ENCODE measurements around the gene CNKSR3.

CNKSR3 gene

DNA sequence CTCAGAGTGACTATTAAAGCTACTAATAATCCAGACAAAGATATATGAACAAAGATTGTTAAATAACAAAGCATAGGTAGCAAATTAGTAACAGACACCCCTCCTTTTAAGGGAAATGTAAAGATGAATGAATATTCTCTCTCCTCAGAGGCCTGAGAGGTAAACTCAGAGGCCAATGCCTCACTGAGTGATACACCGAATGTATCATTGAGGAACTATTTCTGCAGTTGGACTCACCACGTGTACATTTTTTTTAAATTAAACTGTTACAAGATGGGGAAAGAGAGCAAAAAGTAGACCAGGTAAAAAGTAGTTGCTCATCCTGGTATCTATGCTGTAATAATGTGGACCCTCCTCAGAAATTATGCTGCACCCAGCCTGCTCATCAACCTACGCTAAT, 81.6 kb downstream of the CNKSR3 start:
- in situ Hi-C loops (cut with MboI; ENCODE audit: low sequenced_read_pairs) = no loop called here

DNA sequence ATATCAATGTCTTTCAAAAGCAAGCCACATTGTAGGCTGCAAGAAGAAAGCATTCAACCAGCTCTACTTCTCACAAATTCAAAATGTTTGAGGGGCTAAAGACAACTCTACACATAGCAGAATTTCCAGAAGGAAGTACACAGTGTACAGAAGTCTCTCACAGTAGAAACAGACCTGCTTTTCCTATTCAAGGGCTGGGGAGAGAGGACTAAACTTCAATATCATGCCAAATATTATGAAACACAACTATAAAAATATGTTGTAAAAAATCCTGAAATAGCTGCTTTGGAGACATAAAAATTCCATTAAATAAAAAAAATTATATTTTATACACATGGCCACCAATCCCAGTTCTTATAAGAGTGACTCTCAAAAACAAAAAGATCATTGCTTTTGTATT, 83.0 kb downstream of the CNKSR3 start:
- in situ Hi-C loops (cut with MboI; ENCODE audit: low sequenced_read_pairs) = no loop called here

DNA sequence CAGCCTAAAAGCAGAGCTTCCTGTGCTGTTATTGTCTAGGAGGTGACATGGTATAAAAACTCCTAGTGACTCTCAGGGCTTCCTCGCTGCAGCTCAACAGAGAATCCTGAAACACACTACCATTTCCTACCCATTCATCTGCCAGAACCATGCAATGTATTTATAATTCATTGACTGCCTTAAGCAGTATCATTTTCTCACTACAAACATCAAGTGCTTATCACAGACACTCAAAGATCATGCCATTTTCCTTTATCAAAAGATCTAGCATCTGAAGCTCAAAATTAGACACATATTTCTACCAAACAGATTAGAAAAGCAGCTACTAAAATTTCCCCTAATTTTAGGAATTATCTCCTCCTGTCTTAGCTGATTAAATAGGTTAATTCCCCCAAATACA, 83.5 kb downstream of the CNKSR3 start:
- in situ Hi-C loops (cut with MboI; ENCODE audit: low sequenced_read_pairs) = no loop called here

DNA sequence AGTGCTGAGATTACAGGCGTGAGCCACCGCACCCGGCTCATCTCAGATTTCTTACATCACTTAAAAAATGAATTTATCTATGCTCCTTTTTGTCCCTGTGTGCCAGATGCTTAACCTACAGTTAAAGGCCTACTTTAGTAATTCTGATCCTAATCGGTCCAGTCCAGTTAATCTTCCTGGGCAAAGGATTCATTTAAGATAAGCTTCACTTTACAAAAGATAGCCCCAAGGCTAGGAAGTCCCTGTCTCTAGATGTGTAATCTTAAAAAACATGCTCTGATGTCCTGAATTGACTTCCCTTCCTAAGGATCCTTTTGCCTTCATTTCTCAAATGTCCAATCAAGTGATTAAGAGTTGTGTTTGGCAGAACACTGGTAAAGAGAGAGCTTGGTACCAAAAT, 85.5 kb downstream of the CNKSR3 start:
- in situ Hi-C loops (cut with MboI; ENCODE audit: low sequenced_read_pairs) = no loop called here

DNA sequence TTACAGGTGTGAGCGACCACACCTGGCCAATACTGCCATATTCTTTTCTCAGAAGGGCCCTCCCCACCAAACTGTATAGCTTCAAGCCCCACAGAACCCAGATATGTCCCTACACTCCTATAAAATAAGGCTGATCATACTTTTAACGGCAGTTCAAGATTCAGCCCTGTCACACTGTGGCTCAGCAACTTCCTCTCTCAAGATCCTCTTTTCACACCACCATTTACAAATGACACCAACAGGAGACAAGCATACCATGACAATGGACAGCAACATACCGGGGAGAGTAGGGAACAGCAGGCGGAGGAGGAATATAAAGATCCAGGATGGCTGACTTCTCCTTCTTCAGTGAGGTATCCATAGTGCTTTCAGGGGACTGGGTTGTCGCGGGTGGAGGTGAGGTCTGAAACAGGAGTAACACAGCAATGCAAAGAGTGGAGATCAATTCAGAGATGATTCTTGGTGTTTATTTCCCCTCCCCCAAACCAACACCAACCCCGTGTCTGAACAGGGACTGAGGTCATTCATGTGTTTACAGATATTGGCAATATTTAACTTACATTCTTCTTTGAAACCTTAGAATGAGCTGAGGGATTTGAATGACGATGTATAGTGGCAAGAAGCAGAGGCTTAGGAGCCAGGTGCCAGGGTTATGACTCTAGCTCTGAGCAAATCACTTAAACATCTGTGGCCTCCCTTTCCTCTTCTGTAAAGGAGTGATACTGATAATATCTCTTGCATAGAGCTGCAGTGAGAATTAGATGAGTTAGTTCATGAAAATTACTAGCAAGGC, 96.3 kb downstream of the CNKSR3 start:
- in situ Hi-C loops (cut with MboI; ENCODE audit: low sequenced_read_pairs) = no loop called here

DNA sequence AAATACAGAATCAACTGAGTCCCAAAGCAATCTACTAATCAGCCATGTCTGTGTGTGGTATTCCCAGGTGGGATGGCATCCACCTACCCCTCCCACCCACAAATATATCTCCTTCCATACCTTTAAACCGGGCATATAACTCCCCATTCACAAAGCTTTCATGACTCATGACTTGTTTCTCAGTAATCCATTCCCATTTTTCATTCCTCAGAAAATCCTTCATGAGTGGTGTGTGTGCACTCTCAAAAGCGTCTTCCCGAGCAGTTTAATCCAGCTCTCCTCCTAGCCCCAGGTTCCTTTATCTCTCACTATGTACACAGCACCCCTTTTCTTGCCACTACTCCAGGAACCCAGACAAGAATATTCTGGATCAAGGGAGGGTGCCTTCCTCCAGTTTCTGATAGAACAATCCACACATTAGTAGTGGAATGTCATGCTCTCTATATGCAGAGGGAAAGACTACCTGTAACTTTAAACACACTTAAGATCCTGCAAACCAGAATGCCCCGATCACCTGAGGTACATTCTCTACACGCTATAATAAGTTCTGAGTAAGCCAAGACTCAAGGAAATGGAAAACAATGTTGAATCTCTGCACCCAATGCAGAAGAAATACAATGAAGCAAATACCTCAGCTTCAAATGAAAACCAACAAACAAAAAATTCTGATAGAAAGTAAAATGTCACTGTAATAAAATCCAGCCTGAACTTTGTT, 98.2 kb downstream of the CNKSR3 start:
- in situ Hi-C loops (cut with MboI; ENCODE audit: low sequenced_read_pairs) = no loop called here

DNA sequence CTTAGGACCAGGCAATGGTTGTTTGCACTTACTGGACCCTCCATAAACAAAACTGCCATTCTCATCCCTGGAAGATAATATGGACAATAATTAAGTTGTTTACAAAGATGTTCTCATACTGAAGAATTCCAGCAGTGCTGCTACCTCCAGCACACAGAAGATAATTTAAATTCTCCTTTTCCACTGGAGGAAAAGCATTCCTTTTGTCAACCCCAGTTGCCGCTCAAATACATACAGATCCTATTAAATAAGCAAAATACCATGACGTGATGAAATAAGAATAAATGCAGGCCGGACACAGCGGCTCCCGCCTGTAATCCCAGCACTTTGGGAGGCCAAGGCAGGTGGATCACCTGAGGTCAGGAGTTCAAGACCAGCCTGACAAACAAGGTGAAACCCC, 99.4 kb downstream of the CNKSR3 start:
- in situ Hi-C loops (cut with MboI; ENCODE audit: low sequenced_read_pairs) = no loop called here

DNA sequence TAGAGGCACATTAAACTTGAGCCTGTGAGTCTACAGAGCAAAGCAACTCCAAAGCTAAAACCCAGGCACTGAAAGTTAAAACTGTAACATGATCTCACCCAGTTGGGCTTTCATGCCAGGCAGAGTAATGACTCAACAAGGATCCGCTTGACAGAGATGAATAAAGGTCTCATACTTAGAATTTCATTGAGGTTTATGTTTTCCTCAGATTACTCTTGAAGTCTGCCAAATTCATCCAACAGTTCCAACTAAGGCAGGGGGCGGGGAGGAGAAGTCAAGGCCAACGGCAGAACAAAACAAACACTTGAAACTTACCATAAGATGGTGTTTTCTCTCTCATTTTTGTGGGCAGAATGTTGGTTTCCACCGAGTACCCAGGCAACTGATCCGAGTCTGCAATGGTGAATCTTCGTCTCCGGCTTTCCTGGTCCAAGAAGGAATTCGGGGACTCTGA, 99.8 kb downstream of the CNKSR3 start:
- in situ Hi-C loops (cut with MboI; ENCODE audit: low sequenced_read_pairs) = no loop called here

DNA sequence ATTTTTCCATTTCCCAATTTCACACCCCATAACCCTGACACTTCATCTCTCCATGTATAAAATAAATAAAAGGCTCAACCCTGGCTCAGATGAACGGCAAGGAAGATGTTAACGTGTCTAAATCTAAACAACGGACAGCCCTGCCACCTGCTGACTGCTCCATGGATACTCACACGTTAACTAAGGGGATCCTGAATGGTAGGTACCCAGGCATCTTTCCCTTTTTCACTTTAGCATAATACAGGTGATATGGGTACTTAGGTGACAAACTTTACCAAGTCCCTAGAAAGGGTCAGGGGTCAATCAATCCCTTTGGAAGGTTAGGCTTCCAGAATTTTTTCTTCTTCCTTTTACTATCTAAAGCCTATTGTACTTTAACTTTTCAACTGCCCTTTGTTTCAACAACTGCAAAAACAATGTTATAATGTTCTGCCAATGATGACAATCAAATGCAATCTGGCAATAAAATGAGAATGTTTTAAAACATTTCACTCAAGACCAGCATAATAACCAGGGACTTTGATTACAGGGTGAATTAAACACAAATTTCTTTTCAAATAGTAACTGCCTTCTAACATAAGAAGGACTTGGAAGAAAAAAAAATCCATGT, 101.5 kb downstream of the CNKSR3 start:
- in situ Hi-C loops (cut with MboI; ENCODE audit: low sequenced_read_pairs) = no loop called here

DNA sequence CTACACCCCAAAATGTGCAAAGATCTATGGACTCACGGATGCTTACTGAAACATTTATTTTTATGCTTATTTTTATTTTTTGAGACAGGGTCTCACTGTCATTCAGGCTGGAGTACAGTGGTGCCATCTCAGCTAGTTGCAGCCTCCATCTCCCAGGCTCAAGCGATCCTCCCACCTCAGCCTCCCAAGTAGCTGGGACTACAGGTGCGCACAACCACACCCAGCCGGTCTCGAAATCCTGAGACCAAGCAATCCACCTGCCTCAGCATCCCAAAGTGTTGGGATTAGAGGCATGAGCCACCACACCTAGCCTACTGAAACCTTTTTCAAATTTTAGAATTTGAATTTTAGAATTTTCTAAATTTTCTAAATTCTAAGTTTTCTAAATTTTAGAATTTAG, 103.0 kb downstream of the CNKSR3 start:
- in situ Hi-C loops (cut with MboI; ENCODE audit: low sequenced_read_pairs) = no loop called here

DNA sequence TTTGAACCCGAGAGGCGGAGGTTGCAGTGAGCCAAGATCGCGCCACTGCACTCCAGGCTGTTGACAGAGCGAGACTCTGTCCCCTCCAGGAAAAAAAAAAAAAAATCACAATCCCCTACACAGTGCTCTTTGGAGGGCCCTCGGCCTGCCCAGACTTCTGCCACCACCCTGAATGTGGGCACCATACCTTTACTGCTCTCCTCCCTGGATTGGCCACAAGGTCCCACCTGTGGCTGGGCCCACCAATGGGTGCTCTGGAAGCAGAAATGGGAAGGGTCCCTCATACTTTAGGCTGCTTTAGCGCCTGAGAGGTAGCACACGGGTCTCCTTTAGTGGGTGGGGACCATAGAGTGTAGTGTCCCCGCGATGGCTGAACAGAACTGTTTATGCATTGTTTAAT, 103.6 kb downstream of the CNKSR3 start:
- in situ Hi-C loops (cut with MboI; ENCODE audit: low sequenced_read_pairs) = no loop called here

DNA sequence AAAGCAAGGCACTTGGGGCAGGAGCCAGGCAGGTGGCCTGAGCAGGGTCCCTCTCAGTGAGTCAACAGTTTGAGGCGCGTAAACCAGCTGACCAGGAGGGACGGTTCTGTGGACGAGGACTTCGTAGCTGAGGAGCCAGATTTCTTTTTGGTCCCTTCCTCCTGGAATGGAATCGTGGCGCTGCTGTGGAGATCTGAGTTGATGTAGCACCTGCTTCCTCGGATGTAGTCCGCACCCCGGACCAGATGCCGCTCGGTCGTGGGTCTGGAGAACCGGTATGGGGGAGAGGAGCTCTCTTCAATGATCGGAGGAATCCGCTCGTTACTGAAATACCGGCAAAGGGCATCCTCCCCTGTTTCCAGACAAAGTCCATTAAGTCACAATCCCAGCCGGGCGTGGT, 104.2 kb downstream of the CNKSR3 start:
- in situ Hi-C loops (cut with MboI; ENCODE audit: low sequenced_read_pairs) = no loop called here

DNA sequence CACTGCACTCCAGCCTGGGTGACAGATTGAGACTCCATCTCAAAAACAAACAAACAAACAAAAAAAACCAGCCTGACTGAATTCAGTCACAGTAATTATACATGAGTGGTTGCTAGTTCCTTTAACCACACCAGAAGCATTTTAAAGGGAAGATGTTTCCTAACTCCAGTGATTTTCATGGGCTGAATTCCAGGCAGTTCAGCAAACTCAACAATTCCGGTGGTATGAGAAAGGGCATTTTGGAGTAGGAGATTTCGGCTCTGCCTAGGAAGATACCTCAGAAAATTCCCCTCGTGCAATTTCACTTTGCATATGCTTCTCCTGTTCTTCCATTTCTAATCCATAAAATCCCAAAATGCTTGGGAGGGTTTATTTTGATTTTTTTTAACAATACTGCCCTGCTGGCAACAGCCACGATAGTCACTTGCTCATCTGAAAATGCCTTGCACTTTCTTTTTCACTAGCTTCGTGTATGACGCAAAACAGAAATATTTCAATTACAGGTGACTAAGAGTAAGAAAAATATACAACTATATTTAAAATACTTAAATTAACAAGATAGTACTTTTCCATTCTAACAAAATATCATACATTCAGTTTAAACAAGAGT, 105.6 kb downstream of the CNKSR3 start:
- in situ Hi-C loops (cut with MboI; ENCODE audit: low sequenced_read_pairs) = no loop called here

DNA sequence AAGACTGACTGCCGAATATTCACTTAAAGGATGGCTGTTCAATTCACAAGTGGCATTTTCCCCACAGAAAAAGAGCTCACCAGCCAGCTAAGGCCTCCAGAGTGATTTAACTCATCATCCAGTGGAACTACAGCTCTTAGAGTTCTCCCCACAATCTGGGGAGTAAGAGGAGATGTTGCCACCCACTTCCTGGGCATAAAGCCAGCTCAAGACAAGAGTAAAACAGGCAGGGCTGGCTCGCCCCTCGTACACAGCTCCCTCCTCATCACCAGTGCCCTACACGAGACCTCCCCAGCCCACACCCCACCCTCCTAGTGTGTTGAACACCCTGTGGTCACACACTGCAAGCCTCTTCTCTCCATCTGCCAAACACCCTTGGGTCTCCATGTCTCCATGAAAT, 106.7 kb downstream of the CNKSR3 start:
- in situ Hi-C loops (cut with MboI; ENCODE audit: low sequenced_read_pairs) = no loop called here

DNA sequence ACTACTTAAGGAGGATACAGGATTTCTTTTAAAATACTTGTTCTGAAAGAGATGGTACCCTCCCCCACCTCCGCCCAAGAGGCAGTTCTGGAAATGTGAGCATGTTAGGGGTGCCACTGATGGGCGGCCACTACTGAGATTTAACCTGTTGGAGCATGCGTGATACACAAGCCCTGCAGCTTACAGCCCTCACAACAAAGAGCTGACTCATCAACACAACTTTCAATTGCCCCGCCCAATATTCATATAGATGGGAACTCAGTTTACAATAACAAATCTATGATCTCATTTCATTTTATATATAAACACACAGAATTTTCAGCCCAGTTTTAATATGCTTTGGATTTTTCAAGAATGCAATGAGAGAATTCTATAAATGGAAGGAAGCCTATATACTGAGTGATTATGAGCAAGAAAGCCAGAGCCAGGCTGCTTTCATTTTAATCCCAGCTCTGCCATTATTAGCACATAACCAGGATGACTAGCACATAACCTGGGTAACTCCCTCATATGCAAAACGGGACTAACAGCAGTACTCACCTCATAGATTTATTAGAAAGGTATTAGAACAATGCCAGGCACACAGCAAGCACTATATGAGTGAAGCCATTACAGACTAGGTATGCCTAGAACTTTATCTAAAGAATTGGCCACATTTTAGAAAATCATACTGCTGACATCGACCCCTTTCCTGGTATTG, 108.3 kb downstream of the CNKSR3 start:
- in situ Hi-C loops (cut with MboI; ENCODE audit: low sequenced_read_pairs) = no loop called here

DNA sequence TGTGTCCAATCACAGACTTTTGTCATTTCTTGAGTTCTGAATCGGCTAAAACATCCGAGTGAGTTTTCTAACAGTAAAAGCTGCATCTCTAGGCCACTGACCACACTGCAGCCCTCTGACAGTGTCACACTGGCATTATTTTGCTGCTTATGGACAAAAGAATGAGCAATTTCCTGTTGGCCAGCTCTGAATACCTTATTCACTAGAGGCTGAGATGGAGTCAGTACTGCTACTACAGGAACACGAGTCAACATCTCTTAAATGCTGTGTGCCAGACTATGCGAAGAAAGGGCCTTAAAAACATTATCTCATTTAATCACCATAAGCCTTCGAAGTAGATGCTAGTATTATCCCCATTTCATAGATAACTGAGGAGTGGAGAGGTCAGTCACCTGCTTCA, 111.4 kb downstream of the CNKSR3 start:
- in situ Hi-C loops (cut with MboI; ENCODE audit: low sequenced_read_pairs) = no loop called here

DNA sequence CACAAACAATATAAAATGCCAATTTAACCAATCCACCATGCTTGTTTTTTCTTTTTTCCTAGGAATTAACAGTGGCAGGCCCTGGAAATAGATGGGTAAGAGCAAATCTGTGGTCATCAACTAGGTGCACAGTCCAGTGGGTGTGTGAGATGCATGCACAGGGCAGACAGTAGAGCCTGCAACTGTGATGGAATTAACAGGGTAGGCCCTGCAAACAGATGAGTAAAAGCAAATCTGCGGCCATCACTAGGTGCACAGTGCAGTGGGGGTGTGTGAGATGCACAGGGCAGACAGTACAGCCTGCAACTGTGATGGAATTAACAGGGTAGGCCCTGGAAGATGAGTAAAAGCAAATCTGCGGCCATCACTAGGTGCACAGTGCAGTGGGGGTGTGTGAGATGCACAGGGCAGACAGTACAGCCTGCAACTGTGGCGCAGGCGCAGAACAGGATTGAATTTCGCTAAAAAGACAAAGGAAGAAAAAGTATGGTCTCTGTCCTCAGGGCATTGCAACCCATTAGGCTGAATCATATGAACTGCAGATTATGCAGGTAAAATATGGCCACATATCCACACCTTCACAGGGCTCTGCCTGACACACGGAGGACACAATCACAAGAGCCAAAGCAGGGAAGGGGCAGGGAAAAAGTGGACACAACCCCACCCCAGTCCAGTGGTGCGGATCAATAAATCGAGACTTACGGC, 112.8 kb downstream of the CNKSR3 start:
- in situ Hi-C loops (cut with MboI; ENCODE audit: low sequenced_read_pairs) = no loop called here

DNA sequence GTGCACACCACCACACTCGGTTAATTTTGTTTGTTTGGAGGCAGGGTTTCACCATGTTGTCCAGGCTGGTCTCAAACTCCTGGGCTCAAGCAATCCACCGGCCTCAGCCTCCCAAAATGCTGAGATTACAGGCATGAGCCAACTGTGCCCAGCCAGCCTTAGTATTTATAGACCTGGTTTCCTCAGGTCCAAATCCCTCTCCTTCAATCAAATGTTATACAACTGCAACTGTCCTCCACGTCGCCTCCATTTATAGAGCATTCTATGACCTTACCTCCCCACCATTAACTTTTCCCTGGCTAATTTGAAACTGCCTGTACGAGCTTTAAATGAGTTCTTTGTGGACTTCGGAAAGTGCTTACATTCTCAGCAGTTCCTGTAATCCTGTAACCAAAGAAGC, 114.6 kb downstream of the CNKSR3 start:
- in situ Hi-C loops (cut with MboI; ENCODE audit: low sequenced_read_pairs) = no loop called here

DNA sequence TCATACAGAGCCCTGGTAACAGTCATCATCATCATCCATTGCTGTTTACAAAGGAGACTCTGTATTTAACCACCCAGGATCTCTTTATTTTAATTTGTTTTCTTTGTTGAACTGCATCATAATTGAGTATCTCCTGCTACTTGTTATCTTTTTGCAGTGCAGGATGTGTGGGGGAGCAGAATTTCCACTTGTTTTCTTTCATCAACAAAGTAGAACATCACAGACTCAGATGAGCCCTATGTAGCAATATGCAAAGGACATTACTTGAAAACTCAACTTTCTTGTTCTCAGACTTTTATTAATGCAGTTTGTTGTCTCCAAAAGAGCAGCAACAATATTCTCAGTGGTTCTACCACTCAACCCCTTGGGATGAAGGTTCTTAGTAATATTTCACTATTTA, 115.2 kb downstream of the CNKSR3 start:
- in situ Hi-C loops (cut with MboI; ENCODE audit: low sequenced_read_pairs) = no loop called here

DNA sequence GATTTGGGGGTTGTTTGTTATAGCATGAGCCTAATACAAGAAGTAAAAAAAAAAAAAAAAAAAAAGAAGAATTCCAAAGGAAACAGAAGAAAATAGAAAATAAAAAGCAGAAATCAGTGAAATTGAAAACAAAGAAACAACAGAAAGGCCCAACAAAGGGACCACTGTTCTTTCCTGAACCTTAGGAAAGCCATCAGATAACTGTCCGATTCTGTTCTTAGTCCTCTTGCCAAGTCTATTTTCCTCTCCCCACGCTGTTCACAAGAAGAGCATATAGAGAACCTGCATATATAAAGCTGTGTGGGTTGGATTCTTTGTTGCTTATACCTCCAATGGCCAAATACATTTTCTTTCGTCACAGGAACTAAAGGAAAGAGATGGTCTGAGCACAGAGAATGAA, 115.9 kb downstream of the CNKSR3 start:
- in situ Hi-C loops (cut with MboI; ENCODE audit: low sequenced_read_pairs) = no loop called here
